DOHH2 (cell line): ENCODE results near the gene WDR87.

Experiments used
- H3F3A ChIP-seq: fragments of 200-600 bp; sonication (generic), shearing (Covaris generic); 2 replicates; pipeline ENCODE4 v1.6.0; 2016; ENCODE audit warnings: antibody characterized with exemption, mild to moderate bottlenecking; ENCODE audit not compliant: control insufficient read depth, insufficient read depth
- H3K27ac ChIP-seq: fragments of 200-600 bp; sonication (generic); 2 replicates; pipeline ENCODE4 v1.5.1; 2014; ENCODE audit warnings: low read depth, mild to moderate bottlenecking, low read length, moderate library complexity
- H3K27me3 ChIP-seq: fragments of 200-600 bp; sonication (generic); 2 replicates; pipeline ENCODE4 v1.6.1; 2014; ENCODE audit warnings: mild to moderate bottlenecking, low read length, mixed read lengths; ENCODE audit not compliant: control insufficient read depth
- H3K36me3 ChIP-seq: fragments of 200-600 bp; sonication (generic); 2 replicates; pipeline ENCODE4 v1.6.1; 2014; ENCODE audit warnings: mild to moderate bottlenecking, low read length, moderate library complexity, mixed read lengths; ENCODE audit not compliant: control insufficient read depth
- H3K4me1 ChIP-seq: fragments of 200-600 bp; sonication (generic); 2 replicates; pipeline ENCODE4 v1.6.1; 2014; ENCODE audit warnings: mild to moderate bottlenecking, low read length, mixed read lengths; ENCODE audit not compliant: control insufficient read depth
- H3K4me2 ChIP-seq: fragments of 200-600 bp; sonication (generic); 2 replicates; pipeline ENCODE4 v1.6.0; 2014; ENCODE audit warnings: mild to moderate bottlenecking, low read length, moderate library complexity
- H3K4me3 ChIP-seq: fragments of 200-600 bp; sonication (generic); 2 replicates; pipeline ENCODE4 v1.5.1; 2014; ENCODE audit warnings: mild to moderate bottlenecking, low read length, mixed read lengths
- H3K79me2 ChIP-seq: fragments of 200-600 bp; sonication (generic); 2 replicates; pipeline ENCODE4 v1.6.1; 2014; ENCODE audit warnings: mild to moderate bottlenecking, low read length, mixed read lengths; ENCODE audit not compliant: control insufficient read depth
- H3K9me2 ChIP-seq: fragments of 200-600 bp; sonication (generic); replicated peaks from 2 replicates; pipeline ENCODE4 v1.6.1; 2014; ENCODE audit warnings: mild to moderate bottlenecking, low read length, mixed read lengths; ENCODE audit not compliant: control insufficient read depth
- H3K9me3 ChIP-seq: fragments of 200-600 bp; sonication (generic); 2 replicates; pipeline ENCODE4 v1.6.1; 2014; ENCODE audit warnings: antibody characterized with exemption, low read length, mixed read lengths; ENCODE audit not compliant: control insufficient read depth, insufficient read depth
- H4K20me1 ChIP-seq: fragments of 200-600 bp; sonication (generic); 2 replicates; pipeline ENCODE4 v1.6.0; 2014; ENCODE audit warnings: low read depth, mild to moderate bottlenecking, antibody characterized with exemption, low read length, moderate library complexity; ENCODE audit not compliant: control insufficient read depth, insufficient read depth
- EZH2phosphoT487 ChIP-seq: fragments of 200-600 bp; sonication (generic); IDR thresholded peaks from 2 replicates; pipeline ENCODE4 v1.6.1; 2017; ENCODE audit warnings: borderline replicate concordance, mild to moderate bottlenecking, antibody characterized with exemption, low read length, moderate library complexity, mixed read lengths
- TF ChIP-seq, protein P1 (sequence below): fragments of 200-600 bp; sonication (generic); IDR thresholded peaks from one replicate; pipeline ENCODE4 v1.5.1; 2014; ENCODE audit warnings: antibody characterized with exemption, mild to moderate bottlenecking, low read depth, low read length; ENCODE audit not compliant: poor library complexity, severe bottlenecking

The WDR87 gene

GRCh38 chr19:37929355-37929923 lies 23.0 kb upstream of the WDR87 start:
- Histone ChIP-seq H3K9me3 (no peaks in the 10 kb centered on the region), H3K27ac (peak overlapping the region; percentile 96), H3K4me1 (peaks cover 98% of the 10 kb centered on the region), H3K36me3 (peaks cover 36% of the 10 kb centered on the region), H3K9me2 (no peaks in the 10 kb centered on the region), H3K79me2 (peaks cover 89% of the 10 kb centered on the region), H3K4me3 (peak overlapping the region; percentile 67), H3K4me2 (peak overlapping the region; percentile 72), H3F3A (peaks cover 38% of the 10 kb centered on the region), H3K27me3 (no peaks in the 10 kb centered on the region), H4K20me1 (no peaks in the 10 kb centered on the region)
- TF ChIP-seq, protein P1, sequence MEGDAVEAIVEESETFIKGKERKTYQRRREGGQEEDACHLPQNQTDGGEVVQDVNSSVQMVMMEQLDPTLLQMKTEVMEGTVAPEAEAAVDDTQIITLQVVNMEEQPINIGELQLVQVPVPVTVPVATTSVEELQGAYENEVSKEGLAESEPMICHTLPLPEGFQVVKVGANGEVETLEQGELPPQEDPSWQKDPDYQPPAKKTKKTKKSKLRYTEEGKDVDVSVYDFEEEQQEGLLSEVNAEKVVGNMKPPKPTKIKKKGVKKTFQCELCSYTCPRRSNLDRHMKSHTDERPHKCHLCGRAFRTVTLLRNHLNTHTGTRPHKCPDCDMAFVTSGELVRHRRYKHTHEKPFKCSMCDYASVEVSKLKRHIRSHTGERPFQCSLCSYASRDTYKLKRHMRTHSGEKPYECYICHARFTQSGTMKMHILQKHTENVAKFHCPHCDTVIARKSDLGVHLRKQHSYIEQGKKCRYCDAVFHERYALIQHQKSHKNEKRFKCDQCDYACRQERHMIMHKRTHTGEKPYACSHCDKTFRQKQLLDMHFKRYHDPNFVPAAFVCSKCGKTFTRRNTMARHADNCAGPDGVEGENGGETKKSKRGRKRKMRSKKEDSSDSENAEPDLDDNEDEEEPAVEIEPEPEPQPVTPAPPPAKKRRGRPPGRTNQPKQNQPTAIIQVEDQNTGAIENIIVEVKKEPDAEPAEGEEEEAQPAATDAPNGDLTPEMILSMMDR: no peak
- no peak for TF ChIP-seq EZH2phosphoT487

GRCh38 chr19:37928527-37929286 lies 22.3 kb upstream of the WDR87 start:
- no peaks in the 10 kb centered on the region for H3K27me3 ChIP-seq
- H3K9me3 ChIP-seq: no peaks in the 10 kb centered on the region
- H3K4me1 ChIP-seq: peaks cover 99% of the 10 kb centered on the region
- peaks cover 88% of the 10 kb centered on the region for H3K79me2 ChIP-seq
- peaks cover 33% of the 10 kb centered on the region for H3K36me3 ChIP-seq
- H3K4me3 ChIP-seq: peak overlapping the region; percentile 67
- peak overlapping the region; percentile 96 for H3K27ac ChIP-seq
- peaks cover 40% of the 10 kb centered on the region for H3F3A ChIP-seq
- TF ChIP-seq, protein P1: no peak
- TF ChIP-seq EZH2phosphoT487: no peak
- H3K9me2 ChIP-seq: no peaks in the 10 kb centered on the region
- H4K20me1 ChIP-seq: no peaks in the 10 kb centered on the region
- H3K4me2 ChIP-seq: peak overlapping the region; percentile 72

- peaks cover 38% of the 10 kb centered on the region for H3F3A ChIP-seq
- no peak for TF ChIP-seq EZH2phosphoT487
- TF ChIP-seq, protein P1: no peak
- peak overlapping the region; percentile 67 for H3K4me3 ChIP-seq
- peak overlapping the region; percentile 96 for H3K27ac ChIP-seq
- peak overlapping the region; percentile 72 for H3K4me2 ChIP-seq
- H3K9me2 ChIP-seq: no peaks in the 10 kb centered on the region
- no peaks in the 10 kb centered on the region for H3K9me3 ChIP-seq
- H3K36me3 ChIP-seq: peaks cover 32% of the 10 kb centered on the region
- H3K27me3 ChIP-seq: no peaks in the 10 kb centered on the region
- peaks cover 98% of the 10 kb centered on the region for H3K4me1 ChIP-seq
- H3K79me2 ChIP-seq: peaks cover 79% of the 10 kb centered on the region
- no peaks in the 10 kb centered on the region for H4K20me1 ChIP-seq
Measured at GRCh38 chr19:37926711-37927110, 20.3 kb upstream of the WDR87 start.
